Left ventricle myocardium inferior (tissue), 1 donor: ENCODE results near the gene IL1A. TPM values are rescaled to one million over a fixed set of nuclear protein-coding genes. Genes with fewer than 3 reads are reported as not detected.

Source experiments
- DNase-seq: peaks from one replicate; pipeline ENCODE4 v3.0.0-alpha.2; 2020
- H3K27ac ChIP-seq: fragments of 200-600 bp; replicated peaks from 2 replicates; pipeline ENCODE4 v1.8.0; 2021
- H3K27me3 ChIP-seq: fragments of 200-600 bp; 2 replicates; pipeline ENCODE4 v1.8.0; 2021; ENCODE audit warnings: low read depth
- H3K36me3 ChIP-seq: fragments of 200-600 bp; 2 replicates; pipeline ENCODE4 v1.8.0; 2021
- H3K4me1 ChIP-seq: fragments of 200-600 bp; 2 replicates; pipeline ENCODE4 v1.8.0; 2021
- H3K4me3 ChIP-seq: fragments of 200-600 bp; 2 replicates; pipeline ENCODE4 v1.8.0; 2021; ENCODE audit warnings: mild to moderate bottlenecking, moderate library complexity
- H3K9me3 ChIP-seq: fragments of 200-600 bp; replicated peaks from 2 replicates; pipeline ENCODE4 v1.8.0; 2021
- CTCF ChIP-seq: fragments of 200-600 bp; IDR thresholded peaks from 2 replicates; pipeline ENCODE4 v1.8.0; 2021; ENCODE audit warnings: antibody characterized with exemption, mild to moderate bottlenecking, borderline replicate concordance
- intact Hi-C: fragments of 100-400 bp; cut with micrococcal nuclease; formaldehyde crosslinking; loops from one replicate; pipeline ENCODE4 v1.11.0; 2022
- total RNA-seq: library from RNA; stranded (reverse); fragmentation: NEBNext Ultra II Directional; extraction: Animal tissue kit (Norgen Biotek cat#: 25700); gene quantifications from one replicate; pipeline ENCODE4 v1.2.1, GENCODE V29; 2021
- donor health status: DM: no; HTN: yes; CAD: no; lungs with severe emphysema.

The IL1A gene
- total RNA-seq, 1 donor from 2014 or later, result not detected

GRCh38 chr2:112765251-112765650 is 19.0 kb downstream of the IL1A start:
- intact Hi-C loops, result no loop called here
- peak overlapping the region; percentile 55 for H3K27ac ChIP-seq
- H3K4me1 ChIP-seq, result peaks cover 16% of the 10 kb centered on the region
- no peaks in the 10 kb centered on the region for H3K9me3 ChIP-seq
- peak overlapping the region; percentile 87 for H3K4me3 ChIP-seq
- no peak for DNase-seq
- TF ChIP-seq CTCF, result no peak
- no peaks in the 10 kb centered on the region for H3K36me3 ChIP-seq
- H3K27me3 ChIP-seq, result no peaks in the 10 kb centered on the region

DNA sequence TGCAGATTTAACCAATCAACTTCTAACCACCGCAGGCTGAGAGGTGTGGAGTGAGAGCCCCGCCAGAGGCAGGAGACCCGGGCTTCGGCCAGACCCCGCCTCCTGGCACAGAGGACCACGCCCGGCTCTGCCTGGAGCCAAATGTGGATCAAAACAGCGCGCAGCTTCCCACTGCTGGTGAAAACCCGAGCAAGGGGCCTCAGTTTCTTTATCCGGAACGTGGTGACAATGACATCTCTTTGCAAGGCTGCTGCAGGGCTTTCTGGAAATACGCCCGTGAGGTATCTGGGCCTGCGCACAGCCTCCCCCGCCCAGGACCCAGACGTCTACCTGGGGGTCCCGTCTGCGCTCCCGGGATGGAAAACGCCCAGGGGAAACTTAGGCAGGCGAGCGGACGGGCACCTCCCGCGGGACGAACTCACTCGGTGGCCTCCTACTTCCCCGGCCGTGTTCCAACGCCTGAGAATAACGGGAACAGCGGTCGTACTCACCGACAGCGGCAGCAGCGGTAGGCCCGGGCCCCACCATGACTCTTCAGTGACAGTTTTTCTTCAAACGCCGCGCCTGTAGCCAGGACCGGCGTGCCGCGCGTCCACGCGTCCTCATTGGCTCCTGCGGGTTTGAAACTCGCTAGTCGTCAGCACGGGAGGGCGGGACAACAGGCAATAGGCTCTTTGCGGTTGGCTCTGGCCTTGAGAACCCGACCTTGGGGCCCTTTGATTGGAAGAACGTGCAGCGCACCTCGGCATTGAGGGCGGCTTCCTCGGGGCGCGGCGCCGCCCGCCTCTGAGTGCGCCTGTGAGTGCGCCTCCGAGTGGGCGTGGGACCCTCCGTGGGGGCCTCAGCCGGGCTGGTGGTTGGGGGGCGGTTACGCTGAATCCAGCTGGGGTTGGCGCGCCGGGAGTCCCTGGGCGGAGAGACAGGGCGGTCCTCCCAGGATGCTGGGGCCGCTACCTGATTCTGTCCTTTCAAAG is 19.9 kb downstream of the IL1A start, which contains the start of gene CKAP2L:
TSS of gene CKAP2L (minus strand) at position 539 of the 974 bp plus-strand sequence. CDS start at position 528, 11 bp downstream.
- peak; percentile 95 for DNase-seq
- Histone ChIP-seq H3K27me3 (no peaks in the 10 kb centered on the region), H3K9me3 (no peaks in the 10 kb centered on the region), H3K4me3 (peak within 1 kb of the TSS; percentile 87), H3K4me1 (peaks cover 16% of the 10 kb centered on the region), H3K36me3 (no peaks in the 10 kb centered on the region), H3K27ac (peak within 1 kb of the TSS; percentile 55)
- intact Hi-C loops, result no loop called here
- no peak for TF ChIP-seq CTCF

- H3K4me1 ChIP-seq, result peaks cover 16% of the 10 kb centered on the region
- DNase-seq, result no peak
- no peak overlapping the region for H3K27ac ChIP-seq
- intact Hi-C loops, result no loop called here
- no peak overlapping the region for H3K4me3 ChIP-seq
- no peaks in the 10 kb centered on the region for H3K27me3 ChIP-seq
- no peak for TF ChIP-seq CTCF
- H3K36me3 ChIP-seq, result no peaks in the 10 kb centered on the region
- no peaks in the 10 kb centered on the region for H3K9me3 ChIP-seq
These were observed 22.0 kb downstream of the IL1A start for GRCh38 chr2:112762276-112762675.

DNA sequence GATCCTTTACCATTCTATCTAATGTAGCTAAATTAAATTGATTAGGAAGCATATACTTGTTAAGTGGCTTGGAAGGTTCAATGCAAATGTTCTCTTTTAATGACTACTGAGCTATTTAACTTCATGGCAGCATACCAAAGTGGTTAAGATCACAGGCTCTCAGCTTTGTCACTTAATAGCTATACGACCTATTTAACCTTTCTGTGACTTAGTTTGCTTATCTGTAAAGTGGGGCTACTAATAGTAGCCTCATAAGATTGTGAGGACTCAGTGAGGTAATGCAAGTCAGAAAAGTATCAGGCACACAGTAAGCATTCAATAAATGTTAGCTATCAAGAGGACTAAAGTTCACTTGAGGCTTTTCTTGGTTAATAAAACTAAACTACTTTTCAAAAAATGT is 24.1 kb downstream of the IL1A start:
- intact Hi-C loops, result no loop called here
- Histone ChIP-seq H3K4me3 (no peak overlapping the region), H3K27ac (no peak overlapping the region), H3K4me1 (peaks cover 13% of the 10 kb centered on the region), H3K36me3 (no peaks in the 10 kb centered on the region), H3K9me3 (no peaks in the 10 kb centered on the region), H3K27me3 (no peaks in the 10 kb centered on the region)
- TF ChIP-seq CTCF, result no peak
- DNase-seq, result no peak

- TF ChIP-seq CTCF, result no peak
- H3K4me3 ChIP-seq, result no peak overlapping the region
- H3K9me3 ChIP-seq, result no peaks in the 10 kb centered on the region
- peaks cover 1% of the 10 kb centered on the region for H3K4me1 ChIP-seq
- H3K27me3 ChIP-seq, result peaks cover 2% of the 10 kb centered on the region
- H3K36me3 ChIP-seq, result no peaks in the 10 kb centered on the region
- no peak overlapping the region for H3K27ac ChIP-seq
- DNase-seq, result no peak
- intact Hi-C loops, result loop anchor here (10.0 kb wide), 1 partner anchor 126 kb away; no protein-coding TSS in a partner anchor
These were observed 25.6 kb downstream of the IL1A start for GRCh38 chr2:112758711-112759110.
